HCT116 (cell line): Measurements from ENCODE around the gene SLC8A2. TPM values are rescaled to one million over a fixed set of nuclear protein-coding genes. Genes with fewer than 3 reads are reported as not detected.

Experiments used
- ATAC-seq: fragments of 200-7000 bp; cut with Tn5 transposase; 2 replicates; pipeline ENCODE4 v1.9.1; 2020; ENCODE audit warnings: mild to moderate bottlenecking, moderate library complexity
- BruUV-seq: library from RNA; stranded (reverse); fragments of 400-500 nt; replicated peaks from 2 replicates; lab custom pipeline; 2021; lab: Mats Ljungman, UMichigan
- CTCF ChIA-PET: fragments of 300-600 bp; sonication (Branson Sonifier 250); formaldehyde crosslinking; loops from one replicate; lab custom pipeline; 2021; ENCODE audit warnings: antibody characterized with exemption; lab: Charles Lee
- POLR2A ChIA-PET: fragments of 300-600, 350-600 bp; sonication (Branson Sonifier 250); formaldehyde crosslinking; loops from one replicate; lab custom pipeline; 2021; ENCODE audit warnings: antibody characterized with exemption; lab: Charles Lee
- RAD21 ChIA-PET, 2 experiments: fragments of 300-600 bp; sonication (Branson Sonifier 250); formaldehyde crosslinking; loops; one replicate each; lab custom pipeline; 2023; ENCODE audit warnings: low total read pairs in 2 of 2; ENCODE audit not compliant: uncharacterized antibody in 2 of 2, unreplicated experiment in 2 of 2, low non-redundant PET in 1 of 2; lab: Charles Lee
- DNase-seq: peaks from one replicate; pipeline ENCODE4 v3.0.0-alpha.2; 2010; ENCODE audit warnings: low read depth, low spot score
- H2AFZ ChIP-seq: fragments of 200-600 bp; shearing (Covaris generic), sonication (generic); 2 replicates; pipeline ENCODE4 v1.6.1; 2017; ENCODE audit warnings: low read depth, mixed run types, mixed read lengths, antibody characterized with exemption, low read length; ENCODE audit not compliant: poor library complexity, severe bottlenecking
- H3K27ac ChIP-seq: 2 replicates; pipeline ENCODE4 v1.5.1; 2012; ENCODE audit warnings: low read depth, low read length
- H3K27me3 ChIP-seq: fragments of 200-600 bp; sonication (generic); 2 replicates; pipeline ENCODE4 v1.6.1; 2016; ENCODE audit warnings: mixed run types, low read length, mixed read lengths; ENCODE audit not compliant: insufficient read depth
- H3K36me3 ChIP-seq, 2 experiments: fragments of 200-500 bp in 1 of 2; fragments of 200-600 bp in 1 of 2; sonication (Bioruptor generic) in 1 of 2; sonication (generic) in 1 of 2; 2 replicates each; pipeline versions ENCODE4 v1.5.1 to v1.6.1; 2014 to 2016; ENCODE audit warnings: low read length in 2 of 2, inconsistent platforms in 1 of 2, mixed read lengths in 1 of 2, mixed run types in 1 of 2; ENCODE audit not compliant: insufficient read depth in 2 of 2, control insufficient read depth in 1 of 2
- H3K4me1 ChIP-seq, 2 experiments: fragments of 200-600 bp in 1 of 2; sonication (generic) in 1 of 2; 2 replicates each; pipeline versions ENCODE4 v1.5.1 to v1.6.1; 2012 to 2017; ENCODE audit warnings: low read length in 2 of 2, inconsistent platforms in 1 of 2, mild to moderate bottlenecking in 1 of 2, mixed read lengths in 1 of 2, mixed run types in 1 of 2, moderate library complexity in 1 of 2; ENCODE audit not compliant: insufficient read depth in 2 of 2, control insufficient read depth in 1 of 2
- H3K4me2 ChIP-seq: fragments of 200-600 bp; sonication (generic); 2 replicates; pipeline ENCODE4 v1.6.1; 2017; ENCODE audit warnings: mixed run types, low read length, mixed read lengths
- H3K4me3 ChIP-seq, 2 experiments: fragments of 200-600 bp in 1 of 2; sonication (generic) in 1 of 2; replicated peaks in 1 of 2; 2 replicates each; pipeline ENCODE4 v1.5.1; 2011 to 2016; ENCODE audit warnings: low read length in 2 of 2, control low read depth in 1 of 2, low read depth in 1 of 2, mild to moderate bottlenecking in 1 of 2, mixed read lengths in 1 of 2, mixed run types in 1 of 2
- H3K79me2 ChIP-seq: fragments of 200-600 bp; sonication (generic); 2 replicates; pipeline ENCODE4 v1.6.1; 2017; ENCODE audit warnings: mild to moderate bottlenecking, mixed run types, low read length, moderate library complexity, mixed read lengths; ENCODE audit not compliant: insufficient read depth
- H3K9ac ChIP-seq: fragments of 200-600 bp; sonication (generic); 2 replicates; pipeline ENCODE4 v1.6.1; 2016; ENCODE audit warnings: low read length, mixed read lengths
- H3K9me2 ChIP-seq: fragments of 200-600 bp; sonication (generic), shearing (Covaris generic); 2 replicates; pipeline ENCODE4 v1.6.1; 2017; ENCODE audit warnings: mixed run types, mild to moderate bottlenecking, moderate library complexity; ENCODE audit not compliant: insufficient read depth
- H3K9me3 ChIP-seq, 2 experiments: fragments of 200-500 bp in 1 of 2; fragments of 200-600 bp in 1 of 2; sonication (Bioruptor generic) in 1 of 2; sonication (generic) in 1 of 2; 2 replicates each; pipeline ENCODE4 v1.6.1; 2014 to 2017; ENCODE audit warnings: low read length in 2 of 2, mixed read lengths in 2 of 2, inconsistent platforms in 1 of 2, low read depth in 1 of 2, mild to moderate bottlenecking in 1 of 2, mixed run types in 1 of 2, moderate library complexity in 1 of 2; ENCODE audit not compliant: control insufficient read depth in 1 of 2, insufficient read depth in 1 of 2
- H4K20me1 ChIP-seq: fragments of 200-600 bp; sonication (generic), shearing (Covaris generic); 2 replicates; pipeline ENCODE4 v1.6.1; 2017; ENCODE audit warnings: mixed run types, mild to moderate bottlenecking, moderate library complexity; ENCODE audit not compliant: insufficient read depth
- ATF3 ChIP-seq: IDR thresholded peaks from 2 replicates; pipeline ENCODE4 v1.6.1; 2012
- POLR2AphosphoS5 ChIP-seq: IDR thresholded peaks from 2 replicates; pipeline ENCODE4 v1.6.1; 2011; ENCODE audit warnings: mild to moderate bottlenecking, low read depth, low read length, moderate library complexity
- YY1 ChIP-seq: IDR thresholded peaks from 2 replicates; pipeline ENCODE4 v1.6.1; 2011; ENCODE audit warnings: low read length, low read depth, moderate library complexity, mild to moderate bottlenecking; ENCODE audit not compliant: insufficient replicate concordance; ENCODE audit errors: extremely low read depth
- ZBTB33 ChIP-seq: IDR thresholded peaks from 2 replicates; pipeline ENCODE4 v1.6.1; 2011; ENCODE audit warnings: mild to moderate bottlenecking, low read length, moderate library complexity; ENCODE audit not compliant: insufficient replicate concordance; ENCODE audit errors: extremely low read depth
- intact Hi-C: fragments of 100-400 bp; cut with micrococcal nuclease; formaldehyde crosslinking; loops from 2 replicates; pipeline ENCODE4 v1.10.0; 2022
- total RNA-seq: library from RNA; stranded (reverse); gene quantifications from one replicate; pipeline ENCODE4 v1.2.1, GENCODE V29; 2021; ENCODE audit not compliant: unreplicated experiment

The SLC8A2 gene
- total RNA-seq, 1 experiment from 2014 or later: 0.98 TPM

GRCh38 chr19:47479701-47480503 is 8.2 kb upstream of the SLC8A2 start:
- BruUV-seq: no TSS peak
- TF ChIP-seq ATF3 (no peak), ZBTB33 (no peak), POLR2AphosphoS5 (no peak), YY1 (no peak)

More at GRCh38 chr19:47479701-47480503, 8.2 kb upstream of the SLC8A2 start:
- H2AFZ ChIP-seq: no peak overlapping the region
- ATAC-seq: no peak
- H3K36me3 ChIP-seq: no peaks in the 10 kb centered on the region
- no peak overlapping the region for H3K9ac ChIP-seq
- ChIA-PET CTCF (no interaction called here), RAD21 (no interaction called here), POLR2A (interaction anchor here (0.6 kb wide), 2 partner anchors 91 to 121 kb away, joined by 3 to 4 read pairs; no protein-coding TSS in a partner anchor)
- H3K9me2 ChIP-seq: no peaks in the 10 kb centered on the region
- H3K79me2 ChIP-seq: no peaks in the 10 kb centered on the region
- no peak overlapping the region for H3K27ac ChIP-seq
- no peak overlapping the region for H3K4me2 ChIP-seq
- no peaks in the 10 kb centered on the region for H3K9me3 ChIP-seq
- peaks cover 1 to 9% of the 10 kb centered on the region in 2 experiments; a peak in 2 of 4 replicates for H3K4me1 ChIP-seq
- H3K27me3 ChIP-seq: no peaks in the 10 kb centered on the region
- intact Hi-C loops: loop anchor here (5.0 kb wide), 1 partner anchor 33 kb away; no protein-coding TSS in a partner anchor
- H3K4me3 ChIP-seq: no peak overlapping the region
- no peak for DNase-seq
- no peaks in the 10 kb centered on the region for H4K20me1 ChIP-seq
